Left lung (tissue), 10 donors: ENCODE measurements around the gene GPX7. TPM values are rescaled to one million over a fixed set of nuclear protein-coding genes. Genes with fewer than 3 reads are reported as not detected.

Experiments used
- ATAC-seq: fragments of 200-7000 bp; cut with Tn5 transposase; one replicate; pipeline ENCODE4 v1.9.1; 2020; ENCODE audit warnings: moderate library complexity
- DNase-seq, 4 donors: peaks; one replicate each; pipeline ENCODE4 v3.0.0-alpha.2; 2013 to 2020
- H3K27ac ChIP-seq, 2 donors: fragments of 200-600 bp; sonication (generic) in 1 of 2; one replicate each; pipeline versions ENCODE4 v1.5.0 to v1.8.0; 2020 to 2021
- H3K27me3 ChIP-seq, 2 donors: fragments of 200-600 bp; sonication (generic) in 1 of 2; one replicate each; pipeline versions ENCODE4 v1.5.0 to v1.8.0; 2020 to 2021
- H3K36me3 ChIP-seq, 2 donors: fragments of 200-600 bp; sonication (generic) in 1 of 2; one replicate each; pipeline versions ENCODE4 v1.5.0 to v1.8.0; 2020 to 2021
- H3K4me1 ChIP-seq, 2 donors: fragments of 200-600 bp; one replicate each; pipeline ENCODE4 v1.8.0; 2021
- H3K4me3 ChIP-seq, 2 donors: fragments of 200-600 bp; sonication (generic) in 1 of 2; one replicate each; pipeline versions ENCODE4 v1.5.0 to v1.8.0; 2020 to 2021; ENCODE audit warnings: mild to moderate bottlenecking in 1 of 2
- H3K9me3 ChIP-seq, 2 donors: fragments of 200-600 bp; sonication (generic) in 1 of 2; one replicate each; pipeline versions ENCODE4 v1.5.0 to v1.8.0; 2020 to 2021
- intact Hi-C, 2 donors: fragments of 100-400 bp; cut with DNase I; formaldehyde crosslinking; loops; one replicate each; pipeline versions ENCODE4 v1.11.2 to v1.14.2; 2022
- polyA plus RNA-seq, 6 donors: library from polyadenylated mRNA; unstranded; fragments of 120-200 nt; gene quantifications; one replicate each; pipeline ENCODE4 v1.2.1, GENCODE V29; 2013; ENCODE audit not compliant: insufficient read length in 6 of 6
- total RNA-seq, 2 donors: library from RNA; stranded (reverse); fragmentation: NEBNext Ultra II Directional; extraction: Animal tissue kit (Norgen Biotek cat#: 25700); gene quantifications; one replicate each; pipeline ENCODE4 v1.2.1, GENCODE V29; 2021
- TF ChIP-seq, protein P1 (sequence below), 2 donors: fragments of 200-600 bp; sonication (generic) in 1 of 2; IDR thresholded peaks; one replicate each; pipeline versions ENCODE4 v1.5.0 to v1.8.0; 2021; ENCODE audit warnings: antibody characterized with exemption in 2 of 2
- donor health status: DM: no; HTN: yes; CAD: no.
- donor health status: DM: no; HTN: no; CAD: no.

GPX7 gene
- total and polyA plus RNA-seq, 8 donors = 12.6 to 89.4 (median 75.4) TPM

GRCh38 chr1:52632732-52633290, 30.6 kb downstream of the GPX7 start, which contains the start of gene SHISAL2A:
TSS of gene SHISAL2A (plus strand) at chr1:52633168. CDS start at chr1:52633494, 326 bp downstream.
- DNase-seq (peak in 3 of 4 donors; percentile 47 to 88 (median 71)), ATAC-seq (peak; percentile 72)
- intact Hi-C loops = no loop called here
- Histone ChIP-seq H3K36me3 (no peaks in the 10 kb centered on the region), H3K4me1 (peaks cover 0 to 44% of the 10 kb centered on the region in 2 donors), H3K4me3 (peak within 1 kb of the TSS; percentile 22 to 40), H3K9me3 (no peaks in the 10 kb centered on the region), H3K27me3 (peaks cover 10 to 37% of the 10 kb centered on the region in 2 donors), H3K27ac (peak within 1 kb of the TSS in 1 of 2 donors; percentile 61)
- TF ChIP-seq, protein P1, sequence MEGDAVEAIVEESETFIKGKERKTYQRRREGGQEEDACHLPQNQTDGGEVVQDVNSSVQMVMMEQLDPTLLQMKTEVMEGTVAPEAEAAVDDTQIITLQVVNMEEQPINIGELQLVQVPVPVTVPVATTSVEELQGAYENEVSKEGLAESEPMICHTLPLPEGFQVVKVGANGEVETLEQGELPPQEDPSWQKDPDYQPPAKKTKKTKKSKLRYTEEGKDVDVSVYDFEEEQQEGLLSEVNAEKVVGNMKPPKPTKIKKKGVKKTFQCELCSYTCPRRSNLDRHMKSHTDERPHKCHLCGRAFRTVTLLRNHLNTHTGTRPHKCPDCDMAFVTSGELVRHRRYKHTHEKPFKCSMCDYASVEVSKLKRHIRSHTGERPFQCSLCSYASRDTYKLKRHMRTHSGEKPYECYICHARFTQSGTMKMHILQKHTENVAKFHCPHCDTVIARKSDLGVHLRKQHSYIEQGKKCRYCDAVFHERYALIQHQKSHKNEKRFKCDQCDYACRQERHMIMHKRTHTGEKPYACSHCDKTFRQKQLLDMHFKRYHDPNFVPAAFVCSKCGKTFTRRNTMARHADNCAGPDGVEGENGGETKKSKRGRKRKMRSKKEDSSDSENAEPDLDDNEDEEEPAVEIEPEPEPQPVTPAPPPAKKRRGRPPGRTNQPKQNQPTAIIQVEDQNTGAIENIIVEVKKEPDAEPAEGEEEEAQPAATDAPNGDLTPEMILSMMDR (IDR thresholded peaks at IDR 0.05) = no peak

- Histone ChIP-seq H3K4me1 (peaks cover 0 to 49% of the 10 kb centered on the region in 2 donors), H3K9me3 (no peaks in the 10 kb centered on the region), H3K4me3 (peak overlapping the region; percentile 22 to 40), H3K36me3 (no peaks in the 10 kb centered on the region), H3K27ac (peak overlapping the region in 1 of 2 donors; percentile 61), H3K27me3 (peaks cover 10 to 37% of the 10 kb centered on the region in 2 donors)
- intact Hi-C loops = no loop called here
- ATAC-seq (peak; percentile 11), DNase-seq (peak in 2 of 4 donors; percentile 32 to 86)
- TF ChIP-seq, protein P1 (IDR thresholded peaks at IDR 0.05) = no peak
These were observed 31.2 kb downstream of the GPX7 start for GRCh38 chr1:52633291-52633754.

GRCh38 chr1:52634111-52634510, 31.9 kb downstream of the GPX7 start:
- H3K36me3 ChIP-seq = no peaks in the 10 kb centered on the region
- peaks cover 0 to 54% of the 10 kb centered on the region in 2 donors for H3K4me1 ChIP-seq
- intact Hi-C loops = no loop called here
- H3K27me3 ChIP-seq = peaks cover 10 to 37% of the 10 kb centered on the region in 2 donors
- H3K27ac ChIP-seq = no peak overlapping the region
- TF ChIP-seq, protein P1 (IDR thresholded peaks at IDR 0.05) = no peak
- no peak for ATAC-seq
- peak overlapping the region in 1 of 2 donors; percentile 40 for H3K4me3 ChIP-seq
- no peaks in the 10 kb centered on the region for H3K9me3 ChIP-seq
- no peak for DNase-seq

DNA sequence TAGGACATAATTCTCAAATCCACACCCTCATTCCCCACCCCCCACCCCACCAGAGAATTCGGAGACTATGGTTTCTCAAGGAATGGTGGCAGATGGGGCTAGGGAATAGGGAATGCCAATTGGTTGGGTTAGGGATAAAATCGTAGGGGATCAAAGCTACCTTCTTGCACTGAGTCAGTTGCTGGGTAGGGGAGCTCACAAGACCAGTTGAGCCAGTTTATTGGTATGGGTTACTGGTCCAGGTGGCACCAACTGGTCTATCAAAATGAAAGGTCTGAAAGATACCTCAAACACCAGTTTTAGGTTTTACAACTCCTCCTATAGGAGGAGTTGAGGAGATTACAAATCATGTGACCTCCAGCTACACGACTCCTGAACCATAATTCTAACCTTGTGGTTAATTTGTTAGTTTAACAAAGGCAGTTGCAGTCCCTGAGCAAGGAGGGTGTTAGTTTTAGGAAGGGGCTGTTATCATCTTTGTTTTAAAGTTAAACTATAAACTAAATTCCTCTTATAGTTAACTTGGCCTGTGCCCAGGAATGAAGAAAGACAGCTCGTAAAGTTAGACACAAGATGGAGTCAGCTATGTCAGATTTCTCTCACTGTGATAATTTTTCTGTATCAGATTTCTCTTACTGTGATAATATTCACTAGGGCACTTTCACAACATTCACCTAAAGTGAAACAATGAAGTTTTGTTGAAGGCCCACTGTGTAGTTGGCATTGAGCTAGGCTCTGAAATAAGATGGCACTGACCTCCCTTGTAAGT, 33.3 kb downstream of the GPX7 start:
- DNase-seq (no peak), ATAC-seq (no peak)
- TF ChIP-seq, protein P1 (IDR thresholded peaks at IDR 0.05) = no peak

More for the DNA sequence above, 33.3 kb downstream of the GPX7 start:
- no peaks in the 10 kb centered on the region for H3K36me3 ChIP-seq
- H3K4me1 ChIP-seq = peaks cover 0 to 54% of the 10 kb centered on the region in 2 donors
- H3K9me3 ChIP-seq = no peaks in the 10 kb centered on the region
- H3K4me3 ChIP-seq = no peak overlapping the region
- H3K27ac ChIP-seq = peak overlapping the region in 1 of 2 donors; percentile 63
- peaks cover 10 to 37% of the 10 kb centered on the region in 2 donors for H3K27me3 ChIP-seq
- intact Hi-C loops = no loop called here
